Testis (tissue), 2 donors: ENCODE measurements around the gene RBM4.

Experiments
- POLR2A ChIP-seq: fragments of 450-650 bp; IDR thresholded peaks from one replicate; pipeline ENCODE4 v1.6.1; 2017; ENCODE audit warnings: antibody characterized with exemption, mild to moderate bottlenecking, moderate library complexity
- TF ChIP-seq, protein P1 (sequence below), 3 experiments: fragments of 450-650 bp in 2 of 3; fragments of 200-600 bp in 1 of 3; sonication (generic) in 1 of 3; IDR thresholded peaks; one replicate each; pipeline ENCODE4 v1.5.1; 2016 to 2019; ENCODE audit warnings: antibody characterized with exemption in 3 of 3, mild to moderate bottlenecking in 2 of 3, moderate library complexity in 1 of 3

DNA sequence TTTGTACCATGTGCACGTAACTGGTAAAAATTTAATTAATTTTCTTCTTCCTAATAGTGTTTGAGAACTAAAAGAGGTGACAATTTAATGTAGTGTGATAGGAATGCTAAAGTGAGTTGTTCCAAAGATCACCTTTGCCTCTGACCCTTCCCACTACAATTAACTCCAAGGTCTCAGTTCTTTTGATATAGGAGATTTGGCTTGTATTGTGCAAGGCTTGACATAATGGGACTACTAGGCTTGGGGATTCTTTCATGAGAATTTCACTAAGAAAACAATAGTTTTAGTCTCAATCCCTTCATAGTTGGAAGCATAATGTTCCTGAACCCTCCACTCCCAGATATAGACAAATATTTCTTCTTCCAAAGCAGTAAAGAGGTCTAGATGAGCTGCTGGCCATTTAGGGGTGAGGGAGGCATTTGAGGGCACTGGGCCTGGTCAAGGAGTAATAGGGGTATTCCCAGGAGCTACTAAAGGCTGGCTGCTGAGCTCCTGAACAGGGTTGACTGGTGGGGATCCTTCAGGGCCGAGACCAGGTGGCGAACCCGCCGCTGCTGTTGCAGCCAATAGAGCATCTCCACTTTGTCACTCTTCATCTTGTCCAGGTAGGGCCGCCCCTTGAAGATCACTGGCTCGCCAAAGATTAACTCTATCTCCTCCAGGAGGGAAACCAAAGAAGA lies 48.4 kb upstream of the RBM4 start:
- TF ChIP-seq, protein P1, sequence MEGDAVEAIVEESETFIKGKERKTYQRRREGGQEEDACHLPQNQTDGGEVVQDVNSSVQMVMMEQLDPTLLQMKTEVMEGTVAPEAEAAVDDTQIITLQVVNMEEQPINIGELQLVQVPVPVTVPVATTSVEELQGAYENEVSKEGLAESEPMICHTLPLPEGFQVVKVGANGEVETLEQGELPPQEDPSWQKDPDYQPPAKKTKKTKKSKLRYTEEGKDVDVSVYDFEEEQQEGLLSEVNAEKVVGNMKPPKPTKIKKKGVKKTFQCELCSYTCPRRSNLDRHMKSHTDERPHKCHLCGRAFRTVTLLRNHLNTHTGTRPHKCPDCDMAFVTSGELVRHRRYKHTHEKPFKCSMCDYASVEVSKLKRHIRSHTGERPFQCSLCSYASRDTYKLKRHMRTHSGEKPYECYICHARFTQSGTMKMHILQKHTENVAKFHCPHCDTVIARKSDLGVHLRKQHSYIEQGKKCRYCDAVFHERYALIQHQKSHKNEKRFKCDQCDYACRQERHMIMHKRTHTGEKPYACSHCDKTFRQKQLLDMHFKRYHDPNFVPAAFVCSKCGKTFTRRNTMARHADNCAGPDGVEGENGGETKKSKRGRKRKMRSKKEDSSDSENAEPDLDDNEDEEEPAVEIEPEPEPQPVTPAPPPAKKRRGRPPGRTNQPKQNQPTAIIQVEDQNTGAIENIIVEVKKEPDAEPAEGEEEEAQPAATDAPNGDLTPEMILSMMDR (IDR thresholded peaks at IDR 0.05), result no peak
- TF ChIP-seq POLR2A, result no peak
